ENCODE measurements around the gene EML4.
"Not testable (repeated sequence)": the region's sequence is repeated elsewhere in the genome, so short reads cannot be mapped to it uniquely, and the experiment has no call there.

Gene EML4

DNA sequence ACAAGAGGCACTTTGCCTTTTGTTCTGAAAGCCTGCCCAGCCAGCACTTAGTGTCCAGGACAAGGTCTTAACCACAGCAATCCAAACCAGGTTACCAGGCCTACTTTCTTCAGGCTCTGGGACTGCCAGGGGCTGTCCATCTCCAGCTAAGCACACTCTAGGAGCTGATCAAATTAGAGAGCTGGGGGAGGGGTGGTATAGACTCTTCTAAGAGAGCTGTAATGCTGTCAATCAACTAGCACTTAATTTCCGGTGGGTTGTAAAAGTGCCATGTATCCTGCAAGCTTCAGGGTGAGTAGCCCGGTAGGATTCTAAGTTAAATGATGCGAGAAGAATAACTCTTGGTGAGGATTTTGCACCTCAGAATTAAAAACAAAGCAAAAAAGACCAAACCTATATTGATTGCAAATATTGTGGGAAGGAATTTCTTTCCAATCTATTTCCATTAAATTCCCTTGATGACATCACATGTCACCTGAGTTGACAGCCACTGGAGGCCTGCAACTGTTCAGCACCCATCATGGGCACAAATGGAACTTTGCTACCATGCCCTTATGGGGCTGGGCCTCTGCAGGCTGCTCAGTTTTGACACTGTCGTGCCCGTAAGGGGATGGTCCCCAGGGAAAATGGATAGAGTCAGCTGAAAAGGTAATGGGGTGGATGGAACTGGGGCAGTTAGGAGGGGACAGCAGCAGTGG, 200.5 kb downstream of the EML4 start:
- Mint-ChIP-seq H3K27ac (no peak overlapping the region), H3K4me1 (no peaks in the 10 kb centered on the region), H3K9me3 (no peaks in the 10 kb centered on the region), H3K27me3 (no peaks in the 10 kb centered on the region), H3K4me3 (no peak overlapping the region), H3K36me3 (no peaks in the 10 kb centered on the region)
- no peak for ATAC-seq

DNA sequence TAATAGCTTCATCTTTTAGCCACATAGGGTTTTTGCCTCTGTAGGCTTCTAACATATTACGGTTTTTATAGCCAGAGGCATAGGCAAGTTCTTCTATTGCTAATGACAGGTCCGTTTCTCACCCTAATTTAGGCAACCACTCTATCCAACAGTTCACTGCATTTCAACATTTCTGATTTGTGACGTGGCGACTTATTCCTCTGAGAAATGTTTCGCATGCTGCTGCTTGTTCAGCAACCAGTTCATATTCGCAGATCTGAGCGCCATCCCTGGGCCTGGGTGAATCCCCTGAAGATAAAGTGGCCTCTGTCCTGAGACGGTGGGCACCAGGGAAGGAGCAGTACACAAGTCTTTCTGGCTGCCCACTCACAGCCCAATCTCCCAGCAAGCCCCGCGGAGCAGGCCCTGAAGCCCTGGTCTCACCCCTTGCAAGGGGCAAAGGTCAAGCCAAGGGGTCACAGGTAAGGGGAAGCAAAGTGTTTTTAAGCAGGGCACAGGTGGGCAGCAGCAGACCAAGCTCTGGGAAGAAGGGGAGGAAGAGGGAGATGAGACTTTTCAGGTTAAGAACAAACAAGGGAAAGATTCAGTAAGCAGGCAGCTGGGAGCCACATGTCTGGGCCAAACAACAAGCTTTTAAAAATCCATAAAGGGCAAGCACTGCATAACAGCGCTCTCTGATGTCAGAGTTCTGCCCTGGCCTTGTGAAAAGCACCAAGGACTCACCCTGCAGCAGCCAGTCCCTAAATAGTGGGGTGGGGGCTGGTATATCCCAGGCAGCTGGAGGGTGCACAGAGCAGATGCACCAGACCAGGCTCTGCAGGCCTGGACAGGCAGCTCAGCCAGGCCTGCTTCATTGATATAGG, 202.7 kb downstream of the EML4 start:
- H3K4me3 Mint-ChIP-seq = no peak overlapping the region
- ATAC-seq = no peak
- no peaks in the 10 kb centered on the region for H3K4me1 Mint-ChIP-seq
- H3K36me3 Mint-ChIP-seq = no peaks in the 10 kb centered on the region
- H3K27ac Mint-ChIP-seq = no peak overlapping the region
- H3K9me3 Mint-ChIP-seq = no peaks in the 10 kb centered on the region
- peaks cover 16% of the 10 kb centered on the region for H3K27me3 Mint-ChIP-seq

DNA sequence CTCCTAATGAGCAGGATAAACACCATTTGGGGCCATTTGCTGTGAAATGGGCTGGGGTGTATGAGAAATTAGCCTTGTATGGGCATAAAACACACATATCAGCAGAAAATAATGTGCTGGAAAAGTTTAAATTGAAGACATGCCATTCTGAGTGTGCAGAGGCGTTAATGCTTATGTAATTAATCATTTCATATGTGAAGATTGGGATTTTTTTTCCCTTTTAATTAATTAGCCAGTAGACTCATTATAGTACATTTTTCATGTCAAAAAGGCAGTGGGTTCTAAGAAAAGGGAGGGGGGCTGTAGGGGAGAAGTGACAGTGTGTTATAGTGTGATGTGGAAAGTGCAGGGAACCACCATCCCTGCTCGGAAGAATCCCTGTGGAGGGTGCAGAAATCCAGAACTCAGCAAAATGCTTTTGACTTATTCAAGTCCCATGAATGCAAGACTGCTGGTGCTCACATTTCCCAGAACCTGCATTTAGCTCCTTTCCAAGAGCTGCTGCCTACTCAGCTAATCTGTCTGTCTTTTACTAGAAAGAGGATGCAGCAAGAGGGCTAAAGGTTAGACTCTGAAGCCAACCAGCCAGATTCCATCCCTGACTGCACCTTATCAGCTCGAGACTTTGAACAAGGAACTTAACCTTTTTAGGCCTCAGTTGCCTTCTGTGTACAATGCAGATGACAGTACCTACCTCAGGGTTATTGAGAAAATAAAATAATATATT, 203.5 kb downstream of the EML4 start:
- Mint-ChIP-seq H3K4me3 (no peak overlapping the region), H3K9me3 (no peaks in the 10 kb centered on the region), H3K27me3 (peaks cover 16% of the 10 kb centered on the region), H3K27ac (no peak overlapping the region), H3K4me1 (no peaks in the 10 kb centered on the region), H3K36me3 (no peaks in the 10 kb centered on the region)
- no peak for ATAC-seq

DNA sequence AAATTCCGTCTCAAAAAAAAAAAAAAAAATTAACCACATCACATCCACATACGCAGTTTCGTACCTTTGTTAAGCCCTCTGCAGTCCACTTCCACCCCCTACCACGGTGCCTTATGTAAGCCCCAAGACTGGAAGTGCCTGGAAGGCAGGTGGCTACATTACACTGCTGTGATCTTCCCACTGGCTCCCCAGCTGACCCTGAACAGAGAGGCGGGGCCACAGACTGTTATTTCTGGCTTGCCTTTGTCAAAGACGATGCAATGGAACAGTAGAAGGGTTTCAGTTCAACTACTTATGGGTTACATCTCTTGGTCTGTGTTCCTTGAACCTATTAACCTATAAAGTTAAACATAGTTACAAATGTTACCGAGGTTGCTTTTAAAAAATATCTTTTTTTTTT, 207.6 kb downstream of the EML4 start:
- peaks cover 29% of the 10 kb centered on the region for H3K27me3 Mint-ChIP-seq
- H3K4me3 Mint-ChIP-seq = no peak overlapping the region
- no peak for ATAC-seq
- no peaks in the 10 kb centered on the region for H3K4me1 Mint-ChIP-seq
- no peaks in the 10 kb centered on the region for H3K36me3 Mint-ChIP-seq
- no peak overlapping the region for H3K27ac Mint-ChIP-seq
- H3K9me3 Mint-ChIP-seq = no peaks in the 10 kb centered on the region

DNA sequence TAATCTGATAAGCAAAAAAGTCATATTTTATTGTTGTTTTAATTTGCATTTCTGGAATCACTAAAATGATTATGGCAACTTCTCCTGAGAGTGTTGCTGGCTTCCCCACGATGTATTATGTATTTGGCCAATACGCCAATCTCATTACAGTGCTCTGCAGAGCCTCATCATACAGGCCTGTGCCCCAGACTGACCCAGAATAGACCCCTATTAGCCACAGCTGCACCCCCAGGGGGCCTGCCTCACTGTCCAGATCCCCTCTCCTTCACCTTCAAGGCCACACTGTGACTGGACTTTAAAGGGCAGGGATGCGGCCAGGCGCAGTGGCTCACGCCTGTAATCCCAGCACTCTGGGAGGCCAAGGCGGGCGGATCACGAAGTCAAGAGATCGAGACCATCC, 209.3 kb downstream of the EML4 start:
- Mint-ChIP-seq H3K27me3 (peaks cover 31% of the 10 kb centered on the region), H3K4me3 (no peak overlapping the region), H3K36me3 (no peaks in the 10 kb centered on the region), H3K4me1 (no peaks in the 10 kb centered on the region), H3K9me3 (no peaks in the 10 kb centered on the region), H3K27ac (no peak overlapping the region)
- ATAC-seq = no peak

DNA sequence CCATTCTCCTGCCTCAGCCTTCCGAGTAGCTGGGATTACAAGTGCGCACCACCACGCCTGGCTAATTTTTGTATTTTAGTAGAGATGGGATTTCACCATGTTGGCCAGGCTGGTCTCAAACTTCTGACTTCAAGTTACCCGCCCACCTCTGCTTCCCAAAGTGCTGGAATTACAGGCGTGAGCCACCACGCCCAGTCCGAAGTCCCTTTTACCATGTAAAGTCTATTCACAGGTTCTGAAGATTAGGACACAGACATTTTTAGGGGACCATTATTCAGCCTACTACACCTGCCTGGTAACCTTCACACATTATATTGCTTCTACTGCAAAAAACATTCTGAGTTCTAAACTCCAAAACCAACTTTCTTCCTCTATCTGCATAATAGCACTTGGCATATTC, 210.9 kb downstream of the EML4 start:
- H3K27me3 Mint-ChIP-seq = peaks cover 35% of the 10 kb centered on the region
- H3K27ac Mint-ChIP-seq = not testable (repeated sequence)

DNA sequence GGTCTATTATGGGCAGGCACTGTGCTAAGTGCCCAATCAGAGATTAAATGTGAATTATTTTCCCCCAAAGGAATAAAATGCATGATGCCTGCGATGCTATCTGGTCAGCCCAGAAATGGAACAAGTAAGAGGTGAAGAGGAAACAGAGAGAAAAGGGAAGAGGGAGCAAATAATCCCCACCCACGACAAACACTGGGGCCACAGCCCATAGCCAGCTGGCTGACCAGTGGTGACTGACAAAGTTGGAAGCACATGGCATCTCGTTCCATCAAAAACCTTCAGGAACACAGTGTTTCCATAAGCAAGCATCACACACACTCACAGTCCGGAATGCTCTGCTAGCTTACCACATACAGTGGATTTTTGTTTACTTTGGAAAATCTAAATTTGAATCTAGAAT, 213.0 kb downstream of the EML4 start:
- H3K27ac Mint-ChIP-seq = no peak overlapping the region
- H3K4me1 Mint-ChIP-seq = no peaks in the 10 kb centered on the region
- no peaks in the 10 kb centered on the region for H3K36me3 Mint-ChIP-seq
- no peak overlapping the region for H3K4me3 Mint-ChIP-seq
- H3K9me3 Mint-ChIP-seq = no peaks in the 10 kb centered on the region
- H3K27me3 Mint-ChIP-seq = peaks cover 22% of the 10 kb centered on the region
- no peak for ATAC-seq

More for the DNA sequence above, 210.9 kb downstream of the EML4 start:
- not testable (repeated sequence) for H3K4me3 Mint-ChIP-seq, H3K4me1 Mint-ChIP-seq, H3K36me3 Mint-ChIP-seq, ATAC-seq, H3K9me3 Mint-ChIP-seq

Data from stimulated activated memory B cell treated with anti-CD40 and anti-IgM and Interleukin-4, amounts not matched to agents 10 μg/mL and 1 μg/mL and 100 μg/mL, for 72 hours (primary cell).